Measurements from ENCODE around the gene GJC2. TPM values are rescaled to one million over a fixed set of nuclear protein-coding genes. Genes with fewer than 3 reads are reported as not detected.

The GJC2 gene
- total and polyA plus RNA-seq, 10 of the 15 experiments (the other 5 are each of a cell fraction or from before 2014, with no cell fraction given): 0.04 to 0.44 (median 0.07) TPM; not detected in 4

DNA sequence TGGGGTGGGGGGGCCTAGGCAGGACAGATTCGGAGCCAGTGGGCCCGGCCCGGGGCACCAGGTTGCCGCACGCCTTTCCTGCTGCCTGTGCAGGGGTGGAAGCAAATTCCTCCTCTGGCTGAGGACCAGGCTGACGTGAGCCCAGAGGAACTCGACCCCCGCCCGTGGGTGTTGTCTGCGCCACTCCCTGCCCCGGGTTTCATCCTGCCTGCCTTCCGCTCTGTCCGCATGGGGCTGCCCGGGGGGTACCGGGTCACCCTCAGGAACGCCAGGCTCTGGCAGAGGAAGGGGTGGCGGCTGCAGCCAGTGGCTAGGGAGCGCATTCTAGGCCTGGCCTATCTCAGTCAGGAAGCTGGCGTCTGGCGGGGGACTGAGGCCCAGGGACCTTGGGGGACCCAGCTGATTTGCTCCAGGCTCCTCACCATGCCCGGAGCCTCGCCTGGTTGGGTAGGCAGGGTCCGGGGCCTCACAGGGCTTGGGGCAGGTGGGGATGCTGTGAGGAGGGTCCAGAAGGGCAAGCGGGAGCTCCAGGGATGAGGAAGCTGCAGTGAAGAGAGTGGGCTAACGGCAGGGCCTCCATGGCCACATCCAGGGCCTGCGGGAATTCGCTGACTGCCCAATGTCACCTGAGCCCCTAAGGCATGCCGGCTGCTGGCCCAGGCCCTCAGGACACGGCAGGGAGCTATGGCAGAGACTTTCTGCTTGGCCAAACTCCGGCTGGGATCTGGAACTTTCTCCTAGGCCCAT, 13.4 kb downstream of the GJC2 start (continued):
- TF ChIP-seq, protein P1, sequence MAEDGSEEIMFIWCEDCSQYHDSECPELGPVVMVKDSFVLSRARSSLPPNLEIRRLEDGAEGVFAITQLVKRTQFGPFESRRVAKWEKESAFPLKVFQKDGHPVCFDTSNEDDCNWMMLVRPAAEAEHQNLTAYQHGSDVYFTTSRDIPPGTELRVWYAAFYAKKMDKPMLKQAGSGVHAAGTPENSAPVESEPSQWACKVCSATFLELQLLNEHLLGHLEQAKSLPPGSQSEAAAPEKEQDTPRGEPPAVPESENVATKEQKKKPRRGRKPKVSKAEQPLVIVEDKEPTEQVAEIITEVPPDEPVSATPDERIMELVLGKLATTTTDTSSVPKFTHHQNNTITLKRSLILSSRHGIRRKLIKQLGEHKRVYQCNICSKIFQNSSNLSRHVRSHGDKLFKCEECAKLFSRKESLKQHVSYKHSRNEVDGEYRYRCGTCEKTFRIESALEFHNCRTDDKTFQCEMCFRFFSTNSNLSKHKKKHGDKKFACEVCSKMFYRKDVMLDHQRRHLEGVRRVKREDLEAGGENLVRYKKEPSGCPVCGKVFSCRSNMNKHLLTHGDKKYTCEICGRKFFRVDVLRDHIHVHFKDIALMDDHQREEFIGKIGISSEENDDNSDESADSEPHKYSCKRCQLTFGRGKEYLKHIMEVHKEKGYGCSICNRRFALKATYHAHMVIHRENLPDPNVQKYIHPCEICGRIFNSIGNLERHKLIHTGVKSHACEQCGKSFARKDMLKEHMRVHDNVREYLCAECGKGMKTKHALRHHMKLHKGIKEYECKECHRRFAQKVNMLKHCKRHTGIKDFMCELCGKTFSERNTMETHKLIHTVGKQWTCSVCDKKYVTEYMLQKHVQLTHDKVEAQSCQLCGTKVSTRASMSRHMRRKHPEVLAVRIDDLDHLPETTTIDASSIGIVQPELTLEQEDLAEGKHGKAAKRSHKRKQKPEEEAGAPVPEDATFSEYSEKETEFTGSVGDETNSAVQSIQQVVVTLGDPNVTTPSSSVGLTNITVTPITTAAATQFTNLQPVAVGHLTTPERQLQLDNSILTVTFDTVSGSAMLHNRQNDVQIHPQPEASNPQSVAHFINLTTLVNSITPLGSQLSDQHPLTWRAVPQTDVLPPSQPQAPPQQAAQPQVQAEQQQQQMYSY (CRISPR knock-in tag; IDR thresholded peaks at IDR 0.05): no peak
- no peak for TF ChIP-seq RUNX3 (IDR thresholded peaks at IDR 0.05; ENCODE audit: low read length)
- TF ChIP-seq, protein P2, sequence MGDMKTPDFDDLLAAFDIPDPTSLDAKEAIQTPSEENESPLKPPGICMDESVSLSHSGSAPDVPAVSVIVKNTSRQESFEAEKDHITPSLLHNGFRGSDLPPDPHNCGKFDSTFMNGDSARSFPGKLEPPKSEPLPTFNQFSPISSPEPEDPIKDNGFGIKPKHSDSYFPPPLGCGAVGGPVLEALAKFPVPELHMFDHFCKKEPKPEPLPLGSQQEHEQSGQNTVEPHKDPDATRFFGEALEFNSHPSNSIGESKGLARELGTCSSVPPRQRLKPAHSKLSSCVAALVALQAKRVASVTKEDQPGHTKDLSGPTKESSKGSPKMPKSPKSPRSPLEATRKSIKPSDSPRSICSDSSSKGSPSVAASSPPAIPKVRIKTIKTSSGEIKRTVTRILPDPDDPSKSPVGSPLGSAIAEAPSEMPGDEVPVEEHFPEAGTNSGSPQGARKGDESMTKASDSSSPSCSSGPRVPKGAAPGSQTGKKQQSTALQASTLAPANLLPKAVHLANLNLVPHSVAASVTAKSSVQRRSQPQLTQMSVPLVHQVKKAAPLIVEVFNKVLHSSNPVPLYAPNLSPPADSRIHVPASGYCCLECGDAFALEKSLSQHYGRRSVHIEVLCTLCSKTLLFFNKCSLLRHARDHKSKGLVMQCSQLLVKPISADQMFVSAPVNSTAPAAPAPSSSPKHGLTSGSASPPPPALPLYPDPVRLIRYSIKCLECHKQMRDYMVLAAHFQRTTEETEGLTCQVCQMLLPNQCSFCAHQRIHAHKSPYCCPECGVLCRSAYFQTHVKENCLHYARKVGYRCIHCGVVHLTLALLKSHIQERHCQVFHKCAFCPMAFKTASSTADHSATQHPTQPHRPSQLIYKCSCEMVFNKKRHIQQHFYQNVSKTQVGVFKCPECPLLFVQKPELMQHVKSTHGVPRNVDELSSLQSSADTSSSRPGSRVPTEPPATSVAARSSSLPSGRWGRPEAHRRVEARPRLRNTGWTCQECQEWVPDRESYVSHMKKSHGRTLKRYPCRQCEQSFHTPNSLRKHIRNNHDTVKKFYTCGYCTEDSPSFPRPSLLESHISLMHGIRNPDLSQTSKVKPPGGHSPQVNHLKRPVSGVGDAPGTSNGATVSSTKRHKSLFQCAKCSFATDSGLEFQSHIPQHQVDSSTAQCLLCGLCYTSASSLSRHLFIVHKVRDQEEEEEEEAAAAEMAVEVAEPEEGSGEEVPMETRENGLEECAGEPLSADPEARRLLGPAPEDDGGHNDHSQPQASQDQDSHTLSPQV (IDR thresholded peaks at IDR 0.05): no peak
- TF ChIP-seq, protein P3, sequence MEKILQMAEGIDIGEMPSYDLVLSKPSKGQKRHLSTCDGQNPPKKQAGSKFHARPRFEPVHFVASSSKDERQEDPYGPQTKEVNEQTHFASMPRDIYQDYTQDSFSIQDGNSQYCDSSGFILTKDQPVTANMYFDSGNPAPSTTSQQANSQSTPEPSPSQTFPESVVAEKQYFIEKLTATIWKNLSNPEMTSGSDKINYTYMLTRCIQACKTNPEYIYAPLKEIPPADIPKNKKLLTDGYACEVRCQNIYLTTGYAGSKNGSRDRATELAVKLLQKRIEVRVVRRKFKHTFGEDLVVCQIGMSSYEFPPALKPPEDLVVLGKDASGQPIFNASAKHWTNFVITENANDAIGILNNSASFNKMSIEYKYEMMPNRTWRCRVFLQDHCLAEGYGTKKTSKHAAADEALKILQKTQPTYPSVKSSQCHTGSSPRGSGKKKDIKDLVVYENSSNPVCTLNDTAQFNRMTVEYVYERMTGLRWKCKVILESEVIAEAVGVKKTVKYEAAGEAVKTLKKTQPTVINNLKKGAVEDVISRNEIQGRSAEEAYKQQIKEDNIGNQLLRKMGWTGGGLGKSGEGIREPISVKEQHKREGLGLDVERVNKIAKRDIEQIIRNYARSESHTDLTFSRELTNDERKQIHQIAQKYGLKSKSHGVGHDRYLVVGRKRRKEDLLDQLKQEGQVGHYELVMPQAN (conservative IDR thresholded peaks at IDR 0.05): no peak
- TF ChIP-seq, protein P4, sequence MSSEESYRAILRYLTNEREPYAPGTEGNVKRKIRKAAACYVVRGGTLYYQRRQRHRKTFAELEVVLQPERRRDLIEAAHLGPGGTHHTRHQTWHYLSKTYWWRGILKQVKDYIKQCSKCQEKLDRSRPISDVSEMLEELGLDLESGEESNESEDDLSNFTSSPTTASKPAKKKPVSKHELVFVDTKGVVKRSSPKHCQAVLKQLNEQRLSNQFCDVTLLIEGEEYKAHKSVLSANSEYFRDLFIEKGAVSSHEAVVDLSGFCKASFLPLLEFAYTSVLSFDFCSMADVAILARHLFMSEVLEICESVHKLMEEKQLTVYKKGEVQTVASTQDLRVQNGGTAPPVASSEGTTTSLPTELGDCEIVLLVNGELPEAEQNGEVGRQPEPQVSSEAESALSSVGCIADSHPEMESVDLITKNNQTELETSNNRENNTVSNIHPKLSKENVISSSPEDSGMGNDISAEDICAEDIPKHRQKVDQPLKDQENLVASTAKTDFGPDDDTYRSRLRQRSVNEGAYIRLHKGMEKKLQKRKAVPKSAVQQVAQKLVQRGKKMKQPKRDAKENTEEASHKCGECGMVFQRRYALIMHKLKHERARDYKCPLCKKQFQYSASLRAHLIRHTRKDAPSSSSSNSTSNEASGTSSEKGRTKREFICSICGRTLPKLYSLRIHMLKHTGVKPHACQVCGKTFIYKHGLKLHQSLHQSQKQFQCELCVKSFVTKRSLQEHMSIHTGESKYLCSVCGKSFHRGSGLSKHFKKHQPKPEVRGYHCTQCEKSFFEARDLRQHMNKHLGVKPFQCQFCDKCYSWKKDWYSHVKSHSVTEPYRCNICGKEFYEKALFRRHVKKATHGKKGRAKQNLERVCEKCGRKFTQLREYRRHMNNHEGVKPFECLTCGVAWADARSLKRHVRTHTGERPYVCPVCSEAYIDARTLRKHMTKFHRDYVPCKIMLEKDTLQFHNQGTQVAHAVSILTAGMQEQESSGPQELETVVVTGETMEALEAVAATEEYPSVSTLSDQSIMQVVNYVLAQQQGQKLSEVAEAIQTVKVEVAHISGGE (CRISPR knock-in tag; IDR thresholded peaks at IDR 0.05): no peak
- TF ChIP-seq WRNIP1 (IDR thresholded peaks at IDR 0.05; ENCODE audit: borderline replicate concordance, low read depth, low read length): no peak
- TF ChIP-seq, protein P5, sequence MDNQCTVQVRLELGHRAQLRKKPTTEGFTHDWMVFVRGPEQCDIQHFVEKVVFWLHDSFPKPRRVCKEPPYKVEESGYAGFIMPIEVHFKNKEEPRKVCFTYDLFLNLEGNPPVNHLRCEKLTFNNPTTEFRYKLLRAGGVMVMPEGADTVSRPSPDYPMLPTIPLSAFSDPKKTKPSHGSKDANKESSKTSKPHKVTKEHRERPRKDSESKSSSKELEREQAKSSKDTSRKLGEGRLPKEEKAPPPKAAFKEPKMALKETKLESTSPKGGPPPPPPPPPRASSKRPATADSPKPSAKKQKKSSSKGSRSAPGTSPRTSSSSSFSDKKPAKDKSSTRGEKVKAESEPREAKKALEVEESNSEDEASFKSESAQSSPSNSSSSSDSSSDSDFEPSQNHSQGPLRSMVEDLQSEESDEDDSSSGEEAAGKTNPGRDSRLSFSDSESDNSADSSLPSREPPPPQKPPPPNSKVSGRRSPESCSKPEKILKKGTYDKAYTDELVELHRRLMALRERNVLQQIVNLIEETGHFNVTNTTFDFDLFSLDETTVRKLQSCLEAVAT (IDR thresholded peaks at IDR 0.05): no peak
